Breast epithelium (tissue), 3 donors: Measurements from ENCODE around the gene SLC39A2.

Experiments
- CTCF ChIP-seq, 3 donors: fragments of 450-650 bp; IDR thresholded peaks; one replicate each; pipeline ENCODE4 v1.5.1; 2016 to 2017; ENCODE audit warnings: antibody characterized with exemption in 3 of 3, mild to moderate bottlenecking in 3 of 3, moderate library complexity in 3 of 3
- POLR2A ChIP-seq: fragments of 450-650 bp; IDR thresholded peaks from one replicate; pipeline ENCODE4 v1.6.1; 2016; ENCODE audit warnings: antibody characterized with exemption, mild to moderate bottlenecking, moderate library complexity
- POLR2AphosphoS5 ChIP-seq, 3 donors: sonication (generic); formaldehyde crosslinking; IDR thresholded peaks; one replicate each; pipeline ENCODE4 v1.6.1; 2017; ENCODE audit warnings: antibody characterized with exemption in 3 of 3

- peak in 1 of 3 donors; percentile 36 for TF ChIP-seq CTCF (IDR thresholded peaks at IDR 0.05)
- TF ChIP-seq POLR2AphosphoS5 (IDR thresholded peaks at IDR 0.05): peak in 2 of 3 donors; percentile 30 to 38
- TF ChIP-seq POLR2A: no peak
Measured at GRCh38 chr14:21025371-21026273, 26.5 kb downstream of the SLC39A2 start.
